ENCODE data around the gene PRPF40A. TPM values are rescaled to one million over a fixed set of nuclear protein-coding genes. Genes with fewer than 3 reads are reported as not detected.

Gene PRPF40A
- total RNA-seq, 4 donors from 2014 or later = 66.4 to 109 (median 82.8) TPM

DNA sequence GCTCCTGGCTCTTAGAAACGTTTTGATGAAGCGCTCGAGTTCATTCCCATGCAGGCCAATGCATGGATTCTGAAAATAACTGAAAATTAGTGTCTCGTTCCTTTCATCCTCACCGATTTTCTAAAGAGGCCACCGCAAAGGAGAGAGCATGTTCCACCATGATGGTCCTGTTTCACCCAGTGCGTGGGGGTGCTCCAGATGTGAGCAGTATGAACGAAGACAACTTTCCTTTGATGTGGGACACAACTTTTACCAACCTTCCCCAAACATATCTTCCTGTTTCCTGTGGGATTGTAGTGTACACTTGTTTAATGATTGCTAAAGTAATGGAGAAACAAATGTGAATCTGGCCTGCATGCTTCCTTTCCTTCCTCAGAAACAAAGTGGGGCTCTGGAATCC lies 114.5 kb downstream of the PRPF40A start:
- Histone ChIP-seq H3K9me3 (no peaks in the 10 kb centered on the region), H3K36me3 (peaks cover under 1% of the 10 kb centered on the region), H3K27ac (no peak overlapping the region), H3K4me1 (no peaks in the 10 kb centered on the region), H3K27me3 (no peaks in the 10 kb centered on the region), H3K4me3 (no peak overlapping the region)
- DNase-seq (ENCODE audit: low spot score in 2 of 2) = no peak
- TF ChIP-seq POLR2A (IDR thresholded peaks at IDR 0.05) = no peak
- TF ChIP-seq EP300 (IDR thresholded peaks at IDR 0.05) = no peak
- TF ChIP-seq, protein P1, sequence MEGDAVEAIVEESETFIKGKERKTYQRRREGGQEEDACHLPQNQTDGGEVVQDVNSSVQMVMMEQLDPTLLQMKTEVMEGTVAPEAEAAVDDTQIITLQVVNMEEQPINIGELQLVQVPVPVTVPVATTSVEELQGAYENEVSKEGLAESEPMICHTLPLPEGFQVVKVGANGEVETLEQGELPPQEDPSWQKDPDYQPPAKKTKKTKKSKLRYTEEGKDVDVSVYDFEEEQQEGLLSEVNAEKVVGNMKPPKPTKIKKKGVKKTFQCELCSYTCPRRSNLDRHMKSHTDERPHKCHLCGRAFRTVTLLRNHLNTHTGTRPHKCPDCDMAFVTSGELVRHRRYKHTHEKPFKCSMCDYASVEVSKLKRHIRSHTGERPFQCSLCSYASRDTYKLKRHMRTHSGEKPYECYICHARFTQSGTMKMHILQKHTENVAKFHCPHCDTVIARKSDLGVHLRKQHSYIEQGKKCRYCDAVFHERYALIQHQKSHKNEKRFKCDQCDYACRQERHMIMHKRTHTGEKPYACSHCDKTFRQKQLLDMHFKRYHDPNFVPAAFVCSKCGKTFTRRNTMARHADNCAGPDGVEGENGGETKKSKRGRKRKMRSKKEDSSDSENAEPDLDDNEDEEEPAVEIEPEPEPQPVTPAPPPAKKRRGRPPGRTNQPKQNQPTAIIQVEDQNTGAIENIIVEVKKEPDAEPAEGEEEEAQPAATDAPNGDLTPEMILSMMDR (IDR thresholded peaks at IDR 0.05) = no peak
- no peak for TF ChIP-seq POLR2AphosphoS5 (IDR thresholded peaks at IDR 0.05)
- 86% methylated on average over 8 of the region's 8 CpGs for WGBS

Other genes with a start within 250 kb of the PRPF40A start
- 10 to 100 TPM; 18.6 to 43.9 (median 31.3) TPM for gene ARL6IP6, start 1.2 kb upstream of the PRPF40A start, total RNA-seq